Right atrium auricular region (tissue), 2 donors: ENCODE measurements around the gene COA8. TPM values are rescaled to one million over a fixed set of nuclear protein-coding genes. Genes with fewer than 3 reads are reported as not detected.

ENCODE experiments used
- DNase-seq: peaks from one replicate; pipeline ENCODE4 v3.0.0-alpha.2; 2019; ENCODE audit warnings: low spot score
- H3K27ac ChIP-seq, 2 donors: fragments of 200-600 bp; sonication (generic); 1 replicate in 1 of 2; 2 replicates in 1 of 2; pipeline ENCODE4 v1.5.1; 2016 to 2019
- H3K27me3 ChIP-seq, 2 donors: fragments of 200-600 bp; sonication (generic); one replicate each; pipeline versions ENCODE4 v1.5.1 to v1.6.0; 2017 to 2019
- H3K36me3 ChIP-seq: fragments of 200-600 bp; sonication (generic); one replicate; pipeline ENCODE4 v1.5.1; 2016
- H3K4me1 ChIP-seq, 2 donors: fragments of 200-600 bp; sonication (generic); one replicate each; pipeline versions ENCODE4 v1.5.1 to v1.6.0; 2017 to 2019
- H3K4me3 ChIP-seq, 2 donors: fragments of 200-600 bp; sonication (generic); 1 replicate in 1 of 2; 2 replicates in 1 of 2; pipeline ENCODE4 v1.5.1; 2017 to 2019; ENCODE audit warnings: mild to moderate bottlenecking in 1 of 2, moderate library complexity in 1 of 2
- H3K9me3 ChIP-seq, 2 donors: fragments of 200-600 bp; sonication (generic); one replicate each; pipeline ENCODE4 v1.5.1; 2019
- CTCF ChIP-seq, 2 donors: fragments of 200-600 bp; sonication (generic); IDR thresholded peaks; one replicate each; pipeline ENCODE4 v1.5.1; 2019; ENCODE audit warnings: antibody characterized with exemption in 2 of 2
- total RNA-seq, 2 donors: library from RNA; depleted of rRNA; stranded (reverse); fragments of >200 nt; gene quantifications; one replicate each; pipeline ENCODE4 v1.1.0, GENCODE V29; 2016

Gene COA8
- total RNA-seq, 2 donors from 2014 or later: 21.3 to 53.2 TPM

- Histone ChIP-seq H3K4me1 (peaks cover 0 to 52% of the 10 kb centered on the region in 2 donors), H3K36me3 (peaks cover 7% of the 10 kb centered on the region)
- TF ChIP-seq CTCF (IDR thresholded peaks at IDR 0.05): no peak
Measured at GRCh38 chr14:103529383-103530365, 33.1 kb upstream of the COA8 start.

GRCh38 chr14:103530390-103530789, 32.4 kb upstream of the COA8 start:
- no peak for DNase-seq
- Histone ChIP-seq H3K4me3 (no peak overlapping the region), H3K27ac (no peak overlapping the region), H3K9me3 (no peaks in the 10 kb centered on the region), H3K36me3 (peaks cover 7% of the 10 kb centered on the region), H3K4me1 (peaks cover 0 to 51% of the 10 kb centered on the region in 2 donors), H3K27me3 (no peaks in the 10 kb centered on the region)
- TF ChIP-seq CTCF (IDR thresholded peaks at IDR 0.05): no peak

More at GRCh38 chr14:103529383-103530365, 33.1 kb upstream of the COA8 start:
- no peaks in the 10 kb centered on the region for H3K27me3 ChIP-seq
- H3K4me3 ChIP-seq: peak overlapping the region; percentile 84 to 90
- H3K27ac ChIP-seq: peak overlapping the region; percentile 93 to 98
- H3K9me3 ChIP-seq: no peaks in the 10 kb centered on the region
- no peak for DNase-seq

- DNase-seq: no peak
- Histone ChIP-seq H3K36me3 (peaks cover 7% of the 10 kb centered on the region), H3K9me3 (no peaks in the 10 kb centered on the region), H3K4me3 (no peak overlapping the region), H3K4me1 (peaks cover 0 to 49% of the 10 kb centered on the region in 2 donors), H3K27ac (no peak overlapping the region), H3K27me3 (no peaks in the 10 kb centered on the region)
- no peak for TF ChIP-seq CTCF (IDR thresholded peaks at IDR 0.05)
Measured at GRCh38 chr14:103530831-103531230, 31.9 kb upstream of the COA8 start.

GRCh38 chr14:103531421-103532215, 31.1 kb upstream of the COA8 start:
- no peak overlapping the region for H3K27ac ChIP-seq

More at GRCh38 chr14:103531421-103532215, 31.1 kb upstream of the COA8 start:
- no peak overlapping the region for H3K4me3 ChIP-seq
- H3K27me3 ChIP-seq: no peaks in the 10 kb centered on the region
- no peak for TF ChIP-seq CTCF (IDR thresholded peaks at IDR 0.05)
- peaks cover 0 to 43% of the 10 kb centered on the region in 2 donors for H3K4me1 ChIP-seq
- no peaks in the 10 kb centered on the region for H3K9me3 ChIP-seq
- H3K36me3 ChIP-seq: peaks cover 7% of the 10 kb centered on the region
- DNase-seq: no peak
